Measurements from ENCODE around the gene TBL1Y. TPM values are rescaled to one million over a fixed set of nuclear protein-coding genes. Genes with fewer than 3 reads are reported as not detected.
"Not testable (repeated sequence)": the region's sequence is repeated elsewhere in the genome, so short reads cannot be mapped to it uniquely, and the experiment has no call there.

Gene TBL1Y
- total and polyA plus RNA-seq, 2 of the 13 experiments (the other 11 are each of a cell fraction or from before 2014, with no cell fraction given): 0.37 to 1.4 TPM

GRCh38 chrY:6895236-6895635 is 15.3 kb upstream of the TBL1Y start:
- WGBS (ENCODE audit: low lambda C conversion rate): 0% methylated on average over 1 of the region's 1 CpG
- CTCF ChIA-PET (ENCODE audit: low intra/inter-chr PET ratio, low total read pairs): no interaction called here
- H3K4me1 ChIP-seq (ENCODE audit: insufficient read depth, low read length): 0 out of 2 replicates have a peak, but pooled peaks cover 4% of the 10 kb centered on the region

GRCh38 chrY:6902116-6902515 is 8.4 kb upstream of the TBL1Y start:
- H3K4me1 ChIP-seq (ENCODE audit: insufficient read depth, low read length); FAIRE-seq; BruUV-seq (replicated peaks); H4K20me1 ChIP-seq (ENCODE audit: insufficient read depth, low read length); POLR2A ChIA-PET; H3K27me3 ChIP-seq (ENCODE audit: control insufficient read depth in 1 of 2, insufficient read depth in 2 of 2, low read length in 2 of 2); H3K9ac ChIP-seq (ENCODE audit: insufficient read depth, low read depth, low read length); ATAC-seq; DNase-seq (ENCODE audit: low spot score); H3K9me3 ChIP-seq (ENCODE audit: low read length); H3K27ac ChIP-seq (ENCODE audit: extremely low read length, insufficient read depth, low read length); intact Hi-C loops (cut with micrococcal nuclease; ENCODE audit: unreplicated experiment); H3K4me3 ChIP-seq (replicated peaks in 1 of 3; ENCODE audit: insufficient read depth in 1 of 3, low read depth in 2 of 3, low read length in 3 of 3); H3K4me2 ChIP-seq (ENCODE audit: low read depth, low read length); H3K36me3 ChIP-seq (replicated peaks in 1 of 2; ENCODE audit: control insufficient read depth in 1 of 2, insufficient read depth in 2 of 2, low read length in 2 of 2); H3K79me2 ChIP-seq (ENCODE audit: insufficient read depth, low read length); CTCF ChIA-PET (ENCODE audit: low intra/inter-chr PET ratio, low total read pairs); in situ Hi-C loops (cut with HindIII; ENCODE audit: extremely low pct_ligation_motif_present, low pct_unique_long_range_greater_than_20kb); H2AFZ ChIP-seq (ENCODE audit: low read length): not testable (repeated sequence)

More at GRCh38 chrY:6895236-6895635, 15.3 kb upstream of the TBL1Y start:
- Histone ChIP-seq H3K4me3 (replicated peaks in 1 of 3; ENCODE audit: insufficient read depth in 1 of 3, low read depth in 2 of 3, low read length in 3 of 3) (no peak overlapping the region), H3K27ac (ENCODE audit: extremely low read length, insufficient read depth, low read length) (no peak overlapping the region), H3K4me2 (ENCODE audit: low read depth, low read length) (no peak overlapping the region), H3K79me2 (ENCODE audit: insufficient read depth, low read length) (no peaks in the 10 kb centered on the region), H3K36me3 (replicated peaks in 1 of 2; ENCODE audit: control insufficient read depth in 1 of 2, insufficient read depth in 2 of 2, low read length in 2 of 2) (no peaks in the 10 kb centered on the region), H3K9me3 (ENCODE audit: low read length) (no peaks in the 10 kb centered on the region), H3K27me3 (ENCODE audit: control insufficient read depth in 1 of 2, insufficient read depth in 2 of 2, low read length in 2 of 2) (no peaks in the 10 kb centered on the region), H4K20me1 (ENCODE audit: insufficient read depth, low read length) (no peaks in the 10 kb centered on the region), H2AFZ (ENCODE audit: low read length) (no peak overlapping the region), H3K9ac (ENCODE audit: insufficient read depth, low read depth, low read length) (no peak overlapping the region)
- DNase-seq (ENCODE audit: low spot score): no peak
- no peak for ATAC-seq
- no peak for FAIRE-seq
- BruUV-seq (replicated peaks): no TSS peak
- intact Hi-C loops (cut with micrococcal nuclease; ENCODE audit: unreplicated experiment) (no loop called here), in situ Hi-C loops (cut with HindIII; ENCODE audit: extremely low pct_ligation_motif_present, low pct_unique_long_range_greater_than_20kb) (no loop called here)
- POLR2A ChIA-PET: no interaction called here
- TF ChIP-seq ZNF17 (CRISPR knock-in tag; IDR thresholded peaks at IDR 0.05): no peak
- no peak for TF ChIP-seq ZNF773 (CRISPR knock-in tag; IDR thresholded peaks at IDR 0.05; ENCODE audit: borderline replicate concordance)
- TF ChIP-seq MEIS2 (CRISPR knock-in tag; IDR thresholded peaks at IDR 0.05): no peak
- TF ChIP-seq GTF2F1 (IDR thresholded peaks at IDR 0.05; ENCODE audit: low read length): no peak
- TF ChIP-seq ZNF670 (CRISPR knock-in tag; IDR thresholded peaks at IDR 0.05; ENCODE audit: borderline replicate concordance): no peak
- no peak for TF ChIP-seq ZFAT (CRISPR knock-in tag; conservative IDR thresholded peaks at IDR 0.05)
- TF ChIP-seq, protein P1, sequence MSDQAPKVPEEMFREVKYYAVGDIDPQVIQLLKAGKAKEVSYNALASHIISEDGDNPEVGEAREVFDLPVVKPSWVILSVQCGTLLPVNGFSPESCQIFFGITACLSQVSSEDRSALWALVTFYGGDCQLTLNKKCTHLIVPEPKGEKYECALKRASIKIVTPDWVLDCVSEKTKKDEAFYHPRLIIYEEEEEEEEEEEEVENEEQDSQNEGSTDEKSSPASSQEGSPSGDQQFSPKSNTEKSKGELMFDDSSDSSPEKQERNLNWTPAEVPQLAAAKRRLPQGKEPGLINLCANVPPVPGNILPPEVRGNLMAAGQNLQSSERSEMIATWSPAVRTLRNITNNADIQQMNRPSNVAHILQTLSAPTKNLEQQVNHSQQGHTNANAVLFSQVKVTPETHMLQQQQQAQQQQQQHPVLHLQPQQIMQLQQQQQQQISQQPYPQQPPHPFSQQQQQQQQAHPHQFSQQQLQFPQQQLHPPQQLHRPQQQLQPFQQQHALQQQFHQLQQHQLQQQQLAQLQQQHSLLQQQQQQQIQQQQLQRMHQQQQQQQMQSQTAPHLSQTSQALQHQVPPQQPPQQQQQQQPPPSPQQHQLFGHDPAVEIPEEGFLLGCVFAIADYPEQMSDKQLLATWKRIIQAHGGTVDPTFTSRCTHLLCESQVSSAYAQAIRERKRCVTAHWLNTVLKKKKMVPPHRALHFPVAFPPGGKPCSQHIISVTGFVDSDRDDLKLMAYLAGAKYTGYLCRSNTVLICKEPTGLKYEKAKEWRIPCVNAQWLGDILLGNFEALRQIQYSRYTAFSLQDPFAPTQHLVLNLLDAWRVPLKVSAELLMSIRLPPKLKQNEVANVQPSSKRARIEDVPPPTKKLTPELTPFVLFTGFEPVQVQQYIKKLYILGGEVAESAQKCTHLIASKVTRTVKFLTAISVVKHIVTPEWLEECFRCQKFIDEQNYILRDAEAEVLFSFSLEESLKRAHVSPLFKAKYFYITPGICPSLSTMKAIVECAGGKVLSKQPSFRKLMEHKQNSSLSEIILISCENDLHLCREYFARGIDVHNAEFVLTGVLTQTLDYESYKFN (CRISPR knock-in tag; conservative IDR thresholded peaks at IDR 0.05): no peak
- no peak for TF ChIP-seq ZNF768 (CRISPR knock-in tag; IDR thresholded peaks at IDR 0.05)
- TF ChIP-seq ZSCAN9 (CRISPR knock-in tag; IDR thresholded peaks at IDR 0.05; ENCODE audit: borderline replicate concordance): no peak

All from HepG2 (cell line).